ENCODE measurements around the gene RAG1.

RAG1 gene

GRCh38 chr11:36615826-36616225 is 48.0 kb downstream of the RAG1 start:
- Histone ChIP-seq H3K9me2 (replicated peaks; ENCODE audit: insufficient read depth, low read length) (no peaks in the 10 kb centered on the region), H3K4me2 (ENCODE audit: low read depth, low read length) (no peak overlapping the region), H3K79me2 (ENCODE audit: low read length) (no peaks in the 10 kb centered on the region), H3K27ac (ENCODE audit: low read length) (no peak overlapping the region), H3K4me3 (ENCODE audit: low read length) (no peak overlapping the region), H2AFZ (ENCODE audit: low read length) (no peak overlapping the region), H3K36me3 (replicated peaks; ENCODE audit: insufficient read depth, low read length) (no peaks in the 10 kb centered on the region), H3K9ac (ENCODE audit: low read length) (no peak overlapping the region), H3F3A (ENCODE audit: insufficient read depth, low read length) (no peaks in the 10 kb centered on the region), H4K20me1 (ENCODE audit: insufficient read depth, low read length) (no peaks in the 10 kb centered on the region), H3K9me3 (replicated peaks; ENCODE audit: insufficient read depth, low read length) (no peaks in the 10 kb centered on the region), H3K4me1 (ENCODE audit: low read length) (no peaks in the 10 kb centered on the region), H3K27me3 (replicated peaks; ENCODE audit: insufficient read depth, low read length) (no peaks in the 10 kb centered on the region)
- DNase-seq, result no peak
- TF ChIP-seq EZH2phosphoT487 (IDR thresholded peaks at IDR 0.05; ENCODE audit: low read length) (no peak), EZH2 (optimal IDR thresholded peaks at IDR 0.05; ENCODE audit: low read depth, low read length) (no peak)
- TF ChIP-seq, protein P1, sequence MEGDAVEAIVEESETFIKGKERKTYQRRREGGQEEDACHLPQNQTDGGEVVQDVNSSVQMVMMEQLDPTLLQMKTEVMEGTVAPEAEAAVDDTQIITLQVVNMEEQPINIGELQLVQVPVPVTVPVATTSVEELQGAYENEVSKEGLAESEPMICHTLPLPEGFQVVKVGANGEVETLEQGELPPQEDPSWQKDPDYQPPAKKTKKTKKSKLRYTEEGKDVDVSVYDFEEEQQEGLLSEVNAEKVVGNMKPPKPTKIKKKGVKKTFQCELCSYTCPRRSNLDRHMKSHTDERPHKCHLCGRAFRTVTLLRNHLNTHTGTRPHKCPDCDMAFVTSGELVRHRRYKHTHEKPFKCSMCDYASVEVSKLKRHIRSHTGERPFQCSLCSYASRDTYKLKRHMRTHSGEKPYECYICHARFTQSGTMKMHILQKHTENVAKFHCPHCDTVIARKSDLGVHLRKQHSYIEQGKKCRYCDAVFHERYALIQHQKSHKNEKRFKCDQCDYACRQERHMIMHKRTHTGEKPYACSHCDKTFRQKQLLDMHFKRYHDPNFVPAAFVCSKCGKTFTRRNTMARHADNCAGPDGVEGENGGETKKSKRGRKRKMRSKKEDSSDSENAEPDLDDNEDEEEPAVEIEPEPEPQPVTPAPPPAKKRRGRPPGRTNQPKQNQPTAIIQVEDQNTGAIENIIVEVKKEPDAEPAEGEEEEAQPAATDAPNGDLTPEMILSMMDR (IDR thresholded peaks at IDR 0.05; ENCODE audit: low read length), result no peak

- Histone ChIP-seq H3K4me2 (ENCODE audit: low read depth, low read length) (no peak overlapping the region), H3K36me3 (replicated peaks; ENCODE audit: insufficient read depth, low read length) (no peaks in the 10 kb centered on the region), H2AFZ (ENCODE audit: low read length) (no peak overlapping the region), H3K9me3 (replicated peaks; ENCODE audit: insufficient read depth, low read length) (no peaks in the 10 kb centered on the region), H3K27ac (ENCODE audit: low read length) (no peak overlapping the region), H3K9me2 (replicated peaks; ENCODE audit: insufficient read depth, low read length) (no peaks in the 10 kb centered on the region), H3K4me3 (ENCODE audit: low read length) (no peak overlapping the region), H3K9ac (ENCODE audit: low read length) (no peak overlapping the region), H4K20me1 (ENCODE audit: insufficient read depth, low read length) (no peaks in the 10 kb centered on the region), H3K4me1 (ENCODE audit: low read length) (no peaks in the 10 kb centered on the region), H3K79me2 (ENCODE audit: low read length) (no peaks in the 10 kb centered on the region), H3K27me3 (replicated peaks; ENCODE audit: insufficient read depth, low read length) (no peaks in the 10 kb centered on the region), H3F3A (ENCODE audit: insufficient read depth, low read length) (no peaks in the 10 kb centered on the region)
- DNase-seq, result no peak
- no peak for TF ChIP-seq EZH2phosphoT487 (IDR thresholded peaks at IDR 0.05; ENCODE audit: low read length)
- TF ChIP-seq, protein P1 (IDR thresholded peaks at IDR 0.05; ENCODE audit: low read length), result no peak
- no peak for TF ChIP-seq EZH2 (optimal IDR thresholded peaks at IDR 0.05; ENCODE audit: low read depth, low read length)
These were observed 49.9 kb downstream of the RAG1 start for GRCh38 chr11:36617543-36618362.

DNA sequence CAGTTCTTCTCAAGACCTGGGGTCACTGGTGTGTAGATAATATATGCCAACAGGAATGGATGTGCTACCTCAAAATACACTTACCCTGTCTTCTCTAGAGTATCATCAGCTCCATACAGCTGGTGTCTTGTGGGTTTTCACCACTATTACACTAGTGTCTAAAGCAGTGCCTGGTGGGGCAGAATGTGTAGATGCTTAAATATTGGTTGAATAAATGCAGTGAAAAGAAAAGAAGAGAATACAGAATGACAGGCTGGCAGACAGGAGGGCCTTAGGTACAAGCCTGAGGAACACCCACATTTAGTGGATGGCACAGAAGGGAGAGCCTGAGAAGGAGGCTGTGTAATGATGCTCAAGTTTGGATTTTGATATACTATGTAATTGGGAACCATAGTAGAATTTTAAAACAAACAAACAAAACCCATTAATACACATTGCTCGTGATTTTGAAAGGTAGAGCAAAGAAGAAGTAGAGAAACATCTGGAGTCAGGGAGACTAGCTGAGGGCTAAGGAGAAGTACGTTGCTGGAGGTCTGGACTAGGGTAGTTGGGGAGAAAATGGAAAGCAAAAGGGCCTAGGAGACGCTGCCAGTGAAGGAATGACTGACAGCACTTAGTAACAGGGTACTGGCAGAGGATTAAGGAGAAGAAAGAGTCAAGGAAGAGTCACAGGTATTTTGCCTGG is 50.7 kb downstream of the RAG1 start:
- DNase-seq, result no peak
- H3K4me3 ChIP-seq (ENCODE audit: low read length), result no peak overlapping the region
- no peak overlapping the region for H3K9ac ChIP-seq (ENCODE audit: low read length)
- H3K27me3 ChIP-seq (replicated peaks; ENCODE audit: insufficient read depth, low read length), result no peaks in the 10 kb centered on the region
- no peak overlapping the region for H3K27ac ChIP-seq (ENCODE audit: low read length)
- H2AFZ ChIP-seq (ENCODE audit: low read length), result no peak overlapping the region
- H3K4me2 ChIP-seq (ENCODE audit: low read depth, low read length), result no peak overlapping the region
- H4K20me1 ChIP-seq (ENCODE audit: insufficient read depth, low read length), result no peaks in the 10 kb centered on the region
- H3K36me3 ChIP-seq (replicated peaks; ENCODE audit: insufficient read depth, low read length), result no peaks in the 10 kb centered on the region
- no peaks in the 10 kb centered on the region for H3F3A ChIP-seq (ENCODE audit: insufficient read depth, low read length)
- no peaks in the 10 kb centered on the region for H3K9me3 ChIP-seq (replicated peaks; ENCODE audit: insufficient read depth, low read length)
- no peaks in the 10 kb centered on the region for H3K4me1 ChIP-seq (ENCODE audit: low read length)
- TF ChIP-seq, protein P1 (IDR thresholded peaks at IDR 0.05; ENCODE audit: low read length), result no peak
- TF ChIP-seq EZH2phosphoT487 (IDR thresholded peaks at IDR 0.05; ENCODE audit: low read length) (no peak), EZH2 (optimal IDR thresholded peaks at IDR 0.05; ENCODE audit: low read depth, low read length) (no peak)
- no peaks in the 10 kb centered on the region for H3K79me2 ChIP-seq (ENCODE audit: low read length)
- no peaks in the 10 kb centered on the region for H3K9me2 ChIP-seq (replicated peaks; ENCODE audit: insufficient read depth, low read length)
